ENCODE results near the gene SPTBN2. TPM values are rescaled to one million over a fixed set of nuclear protein-coding genes. Genes with fewer than 3 reads are reported as not detected.

The SPTBN2 gene
- total RNA-seq, 1 experiment from 2014 or later = 51.2 TPM

- Histone ChIP-seq H3K36me3 (replicated peaks; ENCODE audit: control insufficient read depth, insufficient read depth, low read length) (peaks cover 25% of the 10 kb centered on the region), H3K4me3 (ENCODE audit: insufficient read depth, low read depth, low read length) (peak overlapping the region; percentile 26), H3K27me3 (ENCODE audit: control insufficient read depth, insufficient read depth, low read length) (no peaks in the 10 kb centered on the region)
- no peak for DNase-seq
Observed at GRCh38 chr11:66637557-66638176, 91.3 kb downstream of the SPTBN2 start.

DNA sequence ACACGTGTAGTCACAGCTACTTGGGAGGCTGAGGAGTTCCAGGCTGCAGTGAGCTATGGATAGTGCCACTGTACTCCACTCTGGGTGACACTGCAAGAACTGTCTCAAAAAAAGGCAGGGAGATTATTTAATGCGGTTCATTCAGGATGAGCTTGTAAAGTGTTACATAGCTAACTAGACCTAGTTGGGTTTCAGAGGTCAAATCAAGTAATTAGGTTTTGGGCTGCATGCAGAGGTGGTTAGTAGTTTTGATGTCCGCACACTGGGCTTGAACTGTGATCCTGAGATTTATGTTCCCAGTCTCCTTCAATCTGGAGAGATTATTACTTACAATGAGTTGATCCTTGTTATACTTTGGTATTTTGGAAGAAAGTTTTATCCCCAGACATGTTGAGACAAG is 92.6 kb downstream of the SPTBN2 start:
- Histone ChIP-seq H3K27me3 (ENCODE audit: control insufficient read depth, insufficient read depth, low read length) (no peaks in the 10 kb centered on the region), H3K36me3 (replicated peaks; ENCODE audit: control insufficient read depth, insufficient read depth, low read length) (peaks cover 18% of the 10 kb centered on the region), H3K4me3 (ENCODE audit: insufficient read depth, low read depth, low read length) (no peak overlapping the region)
- DNase-seq = no peak

Other genes starting within 250 kb of the SPTBN2 start
- gene DPP3, start 248.8 kb downstream of the SPTBN2 start, total RNA-seq (2014; rRNA removed; shearing (Covaris generic)) = 146 and 156 TPM in 2 replicates
- 25.4 and 26.5 TPM in 2 replicates for gene BBS1, start 218.6 kb downstream of the SPTBN2 start, total RNA-seq (2014; rRNA removed; shearing (Covaris generic))
- gene ZDHHC24, start 183.2 kb downstream of the SPTBN2 start, total RNA-seq (2014; rRNA removed; shearing (Covaris generic)) = 14.8 and 25.8 TPM in 2 replicates
- gene ACTN3, start 182.3 kb downstream of the SPTBN2 start, total RNA-seq (2014; rRNA removed; shearing (Covaris generic)) = 36.9 and 68.8 TPM in 2 replicates
- gene CTSF, start 160.6 kb downstream of the SPTBN2 start, total RNA-seq (2014; rRNA removed; shearing (Covaris generic)) = 4.8 and 5.1 TPM in 2 replicates
- gene CCDC87, start 136.2 kb downstream of the SPTBN2 start, total RNA-seq (2014; rRNA removed; shearing (Covaris generic)) = 0.52 and 0.67 TPM in 2 replicates
- gene CCS, start 136.0 kb downstream of the SPTBN2 start, total RNA-seq (2014; rRNA removed; shearing (Covaris generic)) = 47.6 and 53.7 TPM in 2 replicates
- gene RBM14, start 112.6 kb downstream of the SPTBN2 start, total RNA-seq (2014; rRNA removed; shearing (Covaris generic)) = 51.6 and 55.2 TPM in 2 replicates
- gene RBM4, start 90.5 kb downstream of the SPTBN2 start, total RNA-seq (2014; rRNA removed; shearing (Covaris generic)) = 120 and 134 TPM in 2 replicates
- 13.1 and 21.8 TPM in 2 replicates for gene RBM4B, start 51.3 kb downstream of the SPTBN2 start, total RNA-seq (2014; rRNA removed; shearing (Covaris generic))
- gene RCE1, start 114.2 kb upstream of the SPTBN2 start, total RNA-seq (2014; rRNA removed; shearing (Covaris generic)) = 43.1 and 50.6 TPM in 2 replicates
- 62.5 and 65.4 TPM in 2 replicates for gene LRFN4, start 127.8 kb upstream of the SPTBN2 start, total RNA-seq (2014; rRNA removed; shearing (Covaris generic))
- 18.4 and 26.6 TPM in 2 replicates for gene PC, start 229.2 kb upstream of the SPTBN2 start, total RNA-seq (2014; rRNA removed; shearing (Covaris generic))
- 0.21 and 0.26 TPM in 2 replicates for gene C11orf86, start 246.1 kb upstream of the SPTBN2 start, total RNA-seq (2014; rRNA removed; shearing (Covaris generic))